GM18508 (cell line): ENCODE measurements around the gene STAMBP.

ENCODE experiments used
- ATAC-seq: cut with Tn5 transposase; IDR thresholded peaks from one replicate; pipeline ENCODE4 v1.9.1; 2021; ENCODE audit warnings: moderate number of reproducible peaks; ENCODE audit not compliant: insufficient read depth, unreplicated experiment

STAMBP gene

GRCh38 chr2:73922681-73923080, 93.9 kb downstream of the STAMBP start:
- ATAC-seq = no peak
